Osteocyte (in vitro differentiated cells): ENCODE results near the gene CCM2. TPM values are rescaled to one million over a fixed set of nuclear protein-coding genes. Genes with fewer than 3 reads are reported as not detected.

ENCODE experiments used
- DNase-seq: peaks from one replicate; pipeline ENCODE4 v3.0.0; 2021; ENCODE audit warnings: mixed read lengths; ENCODE audit not compliant: unreplicated experiment; ENCODE audit errors: extremely low spot score
- H3K27ac Mint-ChIP-seq: one replicate; pipeline ENCODE4 v1.8.0; 2021; ENCODE audit warnings: mild to moderate bottlenecking, mixed read lengths; ENCODE audit not compliant: unreplicated experiment
- H3K27me3 Mint-ChIP-seq: one replicate; pipeline ENCODE4 v1.8.0; 2021; ENCODE audit warnings: mixed read lengths; ENCODE audit not compliant: unreplicated experiment
- H3K36me3 Mint-ChIP-seq: one replicate; pipeline ENCODE4 v1.8.0; 2021; ENCODE audit warnings: mixed read lengths; ENCODE audit not compliant: unreplicated experiment
- H3K4me1 Mint-ChIP-seq: one replicate; pipeline ENCODE4 v1.8.0; 2021; ENCODE audit warnings: mixed read lengths; ENCODE audit not compliant: unreplicated experiment
- H3K4me3 Mint-ChIP-seq: one replicate; pipeline ENCODE4 v1.8.0; 2021; ENCODE audit warnings: mild to moderate bottlenecking, moderate library complexity, mixed read lengths; ENCODE audit not compliant: unreplicated experiment
- H3K9me3 Mint-ChIP-seq: one replicate; pipeline ENCODE4 v1.8.0; 2021; ENCODE audit warnings: mixed read lengths; ENCODE audit not compliant: unreplicated experiment
- total RNA-seq: library from RNA; stranded (reverse); gene quantifications from 2 replicates; pipeline ENCODE4 v1.2.1, GENCODE V29; 2021
- TF ChIP-seq, protein P1 (sequence below): fragments of 200-600 bp; sonication (generic); IDR thresholded peaks from 2 replicates; pipeline ENCODE4 v1.5.0; 2021; ENCODE audit warnings: antibody characterized with exemption, mild to moderate bottlenecking, moderate library complexity

CCM2 gene
- total RNA-seq, 1 donor from 2014 or later, result 42.3 TPM

DNA sequence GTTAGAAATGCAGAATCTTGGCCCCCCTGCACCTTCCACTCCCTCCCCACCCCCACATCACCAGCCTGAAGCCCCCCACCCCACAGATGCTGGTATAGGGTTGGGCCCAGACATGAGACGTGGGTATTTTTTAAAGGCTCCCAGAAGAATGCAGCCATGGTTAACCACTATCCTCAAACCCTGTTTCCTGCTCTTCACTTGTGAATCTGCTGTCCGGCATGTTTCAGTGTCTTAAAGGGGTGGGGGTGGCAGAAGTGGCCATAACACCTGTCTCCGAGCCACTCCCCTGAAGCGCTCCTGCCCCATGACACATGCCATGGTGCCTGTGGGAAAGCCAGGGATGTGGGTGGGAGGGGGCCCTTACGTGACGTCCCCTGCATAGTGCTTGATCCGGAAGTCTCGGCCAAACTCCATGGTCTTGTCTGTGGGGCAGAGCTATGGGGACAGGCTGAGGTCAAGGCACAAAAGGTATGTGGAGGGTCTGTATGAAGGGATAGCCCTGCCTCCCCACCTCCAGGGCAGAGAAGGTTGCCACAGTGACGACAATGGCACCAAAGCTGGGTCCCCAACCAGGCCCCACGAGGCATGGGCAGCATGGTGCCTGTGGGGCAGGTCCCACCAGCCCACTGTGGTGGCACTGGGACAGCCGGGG, 30.8 kb upstream of the CCM2 start:
- no peaks in the 10 kb centered on the region for H3K4me1 Mint-ChIP-seq
- H3K9me3 Mint-ChIP-seq, result no peaks in the 10 kb centered on the region
- no peaks in the 10 kb centered on the region for H3K36me3 Mint-ChIP-seq
- no peak overlapping the region for H3K4me3 Mint-ChIP-seq
- TF ChIP-seq, protein P1, sequence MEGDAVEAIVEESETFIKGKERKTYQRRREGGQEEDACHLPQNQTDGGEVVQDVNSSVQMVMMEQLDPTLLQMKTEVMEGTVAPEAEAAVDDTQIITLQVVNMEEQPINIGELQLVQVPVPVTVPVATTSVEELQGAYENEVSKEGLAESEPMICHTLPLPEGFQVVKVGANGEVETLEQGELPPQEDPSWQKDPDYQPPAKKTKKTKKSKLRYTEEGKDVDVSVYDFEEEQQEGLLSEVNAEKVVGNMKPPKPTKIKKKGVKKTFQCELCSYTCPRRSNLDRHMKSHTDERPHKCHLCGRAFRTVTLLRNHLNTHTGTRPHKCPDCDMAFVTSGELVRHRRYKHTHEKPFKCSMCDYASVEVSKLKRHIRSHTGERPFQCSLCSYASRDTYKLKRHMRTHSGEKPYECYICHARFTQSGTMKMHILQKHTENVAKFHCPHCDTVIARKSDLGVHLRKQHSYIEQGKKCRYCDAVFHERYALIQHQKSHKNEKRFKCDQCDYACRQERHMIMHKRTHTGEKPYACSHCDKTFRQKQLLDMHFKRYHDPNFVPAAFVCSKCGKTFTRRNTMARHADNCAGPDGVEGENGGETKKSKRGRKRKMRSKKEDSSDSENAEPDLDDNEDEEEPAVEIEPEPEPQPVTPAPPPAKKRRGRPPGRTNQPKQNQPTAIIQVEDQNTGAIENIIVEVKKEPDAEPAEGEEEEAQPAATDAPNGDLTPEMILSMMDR, result no peak
- DNase-seq, result no peak
- H3K27me3 Mint-ChIP-seq, result no peaks in the 10 kb centered on the region
- no peak overlapping the region for H3K27ac Mint-ChIP-seq

DNA sequence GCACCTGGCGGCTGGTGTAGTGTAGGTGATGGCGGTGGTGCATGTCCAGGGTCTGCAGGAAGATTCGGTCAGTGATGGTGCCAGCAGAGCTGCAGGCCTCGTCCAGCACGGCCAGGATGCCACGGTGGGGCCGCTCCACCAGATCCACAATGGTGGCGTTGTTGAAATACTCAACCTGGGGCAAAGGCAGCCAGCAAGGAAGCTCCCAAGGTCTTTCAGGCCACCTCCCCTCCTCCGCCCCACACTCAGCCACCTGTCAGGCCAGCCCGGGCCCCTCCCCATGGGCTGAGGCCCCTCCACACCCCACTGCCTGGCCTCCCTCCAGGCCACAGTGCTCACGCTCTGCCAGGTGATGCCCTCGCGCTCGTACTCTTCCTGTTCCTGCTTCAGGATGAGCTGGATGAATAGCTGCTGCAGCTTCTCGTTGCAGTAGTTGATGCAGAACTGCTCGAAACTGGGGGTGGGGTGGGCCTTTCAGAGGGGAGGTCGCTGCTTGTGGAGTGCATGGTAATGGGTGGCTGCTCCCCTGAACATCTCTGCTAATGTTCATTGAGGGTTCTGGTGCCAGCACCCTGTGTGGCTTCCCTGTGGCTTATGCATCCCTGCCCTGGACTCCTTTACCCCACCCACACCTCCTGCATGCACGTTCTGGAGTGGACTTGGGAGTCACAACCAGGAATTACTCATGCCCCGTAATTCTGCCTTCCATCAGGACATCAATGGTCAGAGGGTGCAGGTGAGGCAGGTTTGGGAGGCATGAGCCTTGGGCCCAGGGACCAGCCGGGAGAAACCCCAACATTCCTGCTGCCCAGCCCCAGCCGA, 30.1 kb upstream of the CCM2 start:
- Mint-ChIP-seq H3K9me3 (no peaks in the 10 kb centered on the region), H3K4me3 (no peak overlapping the region), H3K27ac (no peak overlapping the region), H3K4me1 (no peaks in the 10 kb centered on the region), H3K27me3 (no peaks in the 10 kb centered on the region), H3K36me3 (no peaks in the 10 kb centered on the region)
- no peak for DNase-seq
- TF ChIP-seq, protein P1, result no peak

- TF ChIP-seq, protein P1, result no peak
- Mint-ChIP-seq H3K9me3 (no peaks in the 10 kb centered on the region), H3K36me3 (no peaks in the 10 kb centered on the region), H3K4me3 (no peak overlapping the region), H3K4me1 (no peaks in the 10 kb centered on the region), H3K27me3 (no peaks in the 10 kb centered on the region), H3K27ac (no peak overlapping the region)
- DNase-seq, result no peak
Observed at GRCh38 chr7:44970523-44971051, 29.4 kb upstream of the CCM2 start.

DNA sequence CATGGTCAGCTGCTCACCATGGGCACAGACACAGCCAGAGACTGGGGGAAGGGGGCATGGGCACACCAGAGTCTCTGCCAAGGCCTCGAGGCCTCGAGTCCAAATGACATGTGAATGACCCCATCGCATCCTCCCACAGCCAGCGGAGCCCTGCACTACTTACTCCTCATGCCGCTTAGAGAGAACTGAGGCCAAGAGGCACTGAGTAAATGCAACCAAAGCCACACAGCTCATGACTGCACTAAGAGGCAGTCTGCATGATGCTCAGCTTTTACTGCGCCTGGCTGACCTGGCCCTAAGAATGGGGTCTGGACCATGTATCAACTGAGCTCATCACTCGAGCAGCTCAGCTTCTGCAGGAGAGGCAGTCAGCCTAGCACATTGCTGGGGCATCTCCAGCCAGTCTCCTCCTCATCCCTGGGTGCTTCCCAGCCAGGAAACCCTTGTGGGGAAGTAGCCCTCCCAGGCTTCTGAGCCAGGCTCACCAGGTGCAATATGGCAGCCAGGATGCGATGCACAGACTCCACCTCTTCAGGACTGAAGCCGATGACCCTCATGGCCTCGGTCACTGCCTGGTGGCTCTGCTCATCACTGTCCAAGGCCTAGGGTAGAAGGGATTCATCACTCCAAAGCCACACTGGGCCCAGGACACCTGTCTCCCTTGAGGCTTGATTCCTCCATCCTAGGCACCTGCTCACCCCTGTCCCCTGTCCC, 28.7 kb upstream of the CCM2 start:
- H3K36me3 Mint-ChIP-seq, result no peaks in the 10 kb centered on the region
- no peak for DNase-seq
- no peaks in the 10 kb centered on the region for H3K9me3 Mint-ChIP-seq
- TF ChIP-seq, protein P1, result no peak
- H3K27me3 Mint-ChIP-seq, result no peaks in the 10 kb centered on the region
- H3K4me1 Mint-ChIP-seq, result no peaks in the 10 kb centered on the region
- no peak overlapping the region for H3K27ac Mint-ChIP-seq
- H3K4me3 Mint-ChIP-seq, result no peak overlapping the region
